SK-N-MC (cell line): ENCODE measurements around the gene PIGT.
"Not testable (repeated sequence)": the region's sequence is repeated elsewhere in the genome, so short reads cannot be mapped to it uniquely, and the experiment has no call there.

Experiments
- EZH2 ChIP-seq: fragments of 200-600 bp; sonication (generic); IDR thresholded peaks from one replicate; pipeline ENCODE4 v1.6.1; 2017; ENCODE audit warnings: antibody characterized with exemption
- FOXP2 ChIP-seq: optimal IDR thresholded peaks from 2 replicates; pipeline ENCODE3; 2011; ENCODE audit warnings: mild to moderate bottlenecking, moderate library complexity; ENCODE audit not compliant: insufficient read depth; ENCODE audit errors: extremely low read length, control extremely low read depth
- POLR2AphosphoS5 ChIP-seq: IDR thresholded peaks from 2 replicates; pipeline ENCODE4 v1.6.1; 2012; ENCODE audit warnings: mild to moderate bottlenecking, low read depth, low read length, borderline replicate concordance

- not testable (repeated sequence) for TF ChIP-seq POLR2AphosphoS5, EZH2, FOXP2
Observed at GRCh38 chr20:45472286-45472685, 56.3 kb downstream of the PIGT start.
